K562 (cell line): ENCODE results near the gene BCL2L1. TPM values are rescaled to one million over a fixed set of nuclear protein-coding genes. Genes with fewer than 3 reads are reported as not detected.

Experiments
- DPF2 ChIP-seq: fragments of 450-650 bp; IDR thresholded peaks from 2 replicates; pipeline ENCODE4 v1.6.1; 2016
- ELK3 ChIP-seq: fragments of 450-650 bp; formaldehyde crosslinking; IDR thresholded peaks from 2 replicates; pipeline ENCODE4 v1.4.0; 2020; ENCODE audit warnings: mild to moderate bottlenecking
- FOXA3 ChIP-seq, 2 experiments: fragments of 450-650 bp in 1 of 2; sonication (generic) in 1 of 2; formaldehyde crosslinking; IDR thresholded peaks in 1 of 2; conservative IDR thresholded peaks in 1 of 2; 2 replicates each; pipeline versions ENCODE4 v1.4.0 to v1.8.0; 2020 to 2022; ENCODE audit warnings: mild to moderate bottlenecking in 2 of 2, missing genetic modification reagents in 1 of 2
- HDAC2 ChIP-seq: fragments of 450-650 bp; IDR thresholded peaks from 2 replicates; pipeline ENCODE4 v1.6.1; 2016; ENCODE audit warnings: mild to moderate bottlenecking
- HDGF ChIP-seq: fragments of 450-650 bp; IDR thresholded peaks from 2 replicates; pipeline ENCODE4 v1.6.1; 2016
- HMG20B ChIP-seq: fragments of 250-450 bp; sonication (Bioruptor Pico); IDR thresholded peaks from 2 replicates; pipeline ENCODE4 v1.5.0; 2021; ENCODE audit warnings: mild to moderate bottlenecking
- MCM2 ChIP-seq: fragments of 450-650 bp; IDR thresholded peaks from 2 replicates; pipeline ENCODE4 v1.6.1; 2017; ENCODE audit warnings: low read depth, mild to moderate bottlenecking
- NR2C1 ChIP-seq, 2 experiments: fragments of 450-650 bp; IDR thresholded peaks; 2 replicates each; pipeline ENCODE4 v1.6.1; 2017; ENCODE audit warnings: mild to moderate bottlenecking in 2 of 2, antibody characterized with exemption in 1 of 2, inconsistent platforms in 1 of 2, missing compliant biosample characterization in 1 of 2, missing genetic modification characterization in 1 of 2
- SAFB2 ChIP-seq: fragments of 200-400 bp; formaldehyde crosslinking; IDR thresholded peaks from 2 replicates; pipeline ENCODE4 v1.6.1; 2018; ENCODE audit warnings: borderline replicate concordance, low read length, low read depth, moderate library complexity; ENCODE audit not compliant: severe bottlenecking
- SMARCE1 ChIP-seq: fragments of 450-650 bp; IDR thresholded peaks from 2 replicates; pipeline ENCODE4 v1.7.1; 2016; ENCODE audit warnings: mild to moderate bottlenecking
- SNIP1 ChIP-seq: fragments of 450-650 bp; IDR thresholded peaks from 2 replicates; pipeline ENCODE4 v1.7.1; 2017; ENCODE audit warnings: low read depth, mild to moderate bottlenecking
- UBTF ChIP-seq, 2 experiments: IDR thresholded peaks; 2 replicates each; pipeline ENCODE4 v1.6.1; 2012; ENCODE audit warnings: improper control_type of control experiment in 2 of 2, low read depth in 2 of 2, low read length in 2 of 2, borderline replicate concordance in 1 of 2
- YBX1 ChIP-seq: fragments of 450-650 bp; IDR thresholded peaks from 2 replicates; pipeline ENCODE4 v1.7.1; 2016; ENCODE audit warnings: mild to moderate bottlenecking
- ZKSCAN8 ChIP-seq: fragments of 200-800 bp; sonication (Bioruptor generic); IDR thresholded peaks from 2 replicates; pipeline ENCODE4 v1.6.1; 2016; ENCODE audit warnings: missing genetic modification characterization, missing compliant biosample characterization
- ZNF134 ChIP-seq: fragments of 250-450 bp; sonication (Bioruptor Pico); conservative IDR thresholded peaks from 2 replicates; pipeline ENCODE4 v1.4.0; 2020
- ZNF518B ChIP-seq: fragments of 250-450 bp; sonication (Bioruptor Pico); IDR thresholded peaks from 2 replicates; pipeline ENCODE4 v1.5.0; 2021; ENCODE audit warnings: mild to moderate bottlenecking, moderate library complexity
- ZNF75A ChIP-seq: fragments of 450-650 bp; formaldehyde crosslinking; IDR thresholded peaks from 2 replicates; pipeline ENCODE4 v1.4.0; 2020; ENCODE audit warnings: mild to moderate bottlenecking
- polyA plus RNA-seq, 8 experiments: library from polyadenylated mRNA; depleted of rRNA in 4 of 8; stranded (reverse) in 5 of 8; unstranded in 3 of 8; fragments of >200 nt; fragmentation: Nextera tagmentation in 2 of 8; fragmentation: Illumina TruSeq in 1 of 8; extraction: Ambion mirVana in 2 of 8; extraction: Trizol in 1 of 8; gene quantifications; 2 replicates each; pipeline versions ENCODE4 v1.2.1 to v1.2.3, GENCODE V29; 2011 to 2014; ENCODE audit warnings: inconsistent platforms in 1 of 8, missing spikeins in 1 of 8
- total RNA-seq, 7 experiments: library from RNA; depleted of rRNA in 6 of 7; stranded (reverse); fragments of >200 nt in 6 of 7; fragmentation: Illumina TruSeq in 2 of 7; extraction: Trizol in 2 of 7; gene quantifications; 2 replicates each; pipeline versions ENCODE4 v1.2.1 to v1.2.3, GENCODE V29; 2011 to 2021; ENCODE audit warnings: low replicate concordance in 1 of 7

BCL2L1 gene
- total and polyA plus RNA-seq, 9 of the 15 experiments (the other 6 are each of a cell fraction or from before 2014, with no cell fraction given) = 3.3 to 182 (median 120) TPM

- no peak for TF ChIP-seq SAFB2
- peak; percentile 66; the same call in 1 of the 2 replicates for TF ChIP-seq DPF2
- TF ChIP-seq HMG20B (CRISPR knock-in tag) = no peak
- no peak for TF ChIP-seq ELK3 (CRISPR knock-in tag)
- no peak for TF ChIP-seq ZNF518B (CRISPR knock-in tag)
- TF ChIP-seq ZKSCAN8 (CRISPR knock-in tag) = peak; percentile 45; the same call in 1 of the 2 replicates
- no peak for TF ChIP-seq NR2C1 (IDR thresholded peaks at IDR 0.05)
- no peak for TF ChIP-seq NR2C1 (tag; IDR thresholded peaks at IDR 0.05)
- no peak for TF ChIP-seq SNIP1
- no peak for TF ChIP-seq ZNF75A (CRISPR knock-in tag)
- TF ChIP-seq HDAC2 = no peak
- TF ChIP-seq YBX1 = no peak
- TF ChIP-seq SMARCE1 = peak; percentile 23; the same call in 1 of the 2 replicates
- no peak for TF ChIP-seq FOXA3 (CRISPR knock-in tag; conservative IDR thresholded peaks at IDR 0.05 in 1 of 2, IDR thresholded peaks at IDR 0.05 in 1 of 2)
- 0 out of 2 replicates have a peak, but pooled peaks have one; percentile 23 for TF ChIP-seq ZNF134 (CRISPR knock-in tag)
- no peak for TF ChIP-seq UBTF (IDR thresholded peaks at IDR 0.05; ENCODE audit: borderline replicate concordance in 1 of 2, low read depth in 2 of 2, low read length in 2 of 2)
- no peak for TF ChIP-seq MCM2
- TF ChIP-seq HDGF = no peak
Measured at GRCh38 chr20:31698803-31699718, 23.6 kb downstream of the BCL2L1 start (continued).
